Activated CD4-positive, CD25-positive, alpha-beta regulatory T cell treated with anti-CD3 and anti-CD28 coated beads, Interleukin-2, amount 50 U/mL, for 16 hours (primary cell): Measurements from ENCODE around the gene HLA-DOA.

Experiments used
- DNase-seq: peaks from one replicate; pipeline ENCODE4 v3.0.0-alpha.2; 2020; ENCODE audit warnings: low read depth, low spot score

HLA-DOA gene

GRCh38 chr6:33008944-33009861 is at the start of gene HLA-DOA:
TSS of gene HLA-DOA (minus strand) at chr6:33009591.
- DNase-seq: peak; percentile 16

GRCh38 chr6:33057222-33058150 is 48.1 kb upstream of the HLA-DOA start:
- no peak for DNase-seq

GRCh38 chr6:33053230-33053629 is 43.8 kb upstream of the HLA-DOA start:
- no peak for DNase-seq

DNA sequence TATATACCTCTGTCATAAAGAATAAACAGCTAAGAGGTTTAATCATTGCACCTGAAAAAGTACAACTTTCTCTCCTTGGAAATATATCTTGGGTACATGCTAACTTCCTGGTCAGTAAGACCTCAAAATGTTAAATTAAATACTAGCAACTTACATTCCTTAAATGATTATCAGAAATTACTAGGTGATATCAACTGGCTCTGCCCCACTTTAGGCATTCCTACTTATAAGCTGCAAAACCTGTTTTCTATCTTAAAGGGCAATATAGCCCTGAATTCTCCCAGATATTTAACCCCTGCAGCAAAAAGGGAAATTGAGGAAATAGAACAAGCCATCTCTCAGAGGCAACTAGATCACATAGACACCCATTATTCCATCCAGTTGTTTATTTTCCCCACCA is 43.2 kb upstream of the HLA-DOA start:
- no peak for DNase-seq

DNA sequence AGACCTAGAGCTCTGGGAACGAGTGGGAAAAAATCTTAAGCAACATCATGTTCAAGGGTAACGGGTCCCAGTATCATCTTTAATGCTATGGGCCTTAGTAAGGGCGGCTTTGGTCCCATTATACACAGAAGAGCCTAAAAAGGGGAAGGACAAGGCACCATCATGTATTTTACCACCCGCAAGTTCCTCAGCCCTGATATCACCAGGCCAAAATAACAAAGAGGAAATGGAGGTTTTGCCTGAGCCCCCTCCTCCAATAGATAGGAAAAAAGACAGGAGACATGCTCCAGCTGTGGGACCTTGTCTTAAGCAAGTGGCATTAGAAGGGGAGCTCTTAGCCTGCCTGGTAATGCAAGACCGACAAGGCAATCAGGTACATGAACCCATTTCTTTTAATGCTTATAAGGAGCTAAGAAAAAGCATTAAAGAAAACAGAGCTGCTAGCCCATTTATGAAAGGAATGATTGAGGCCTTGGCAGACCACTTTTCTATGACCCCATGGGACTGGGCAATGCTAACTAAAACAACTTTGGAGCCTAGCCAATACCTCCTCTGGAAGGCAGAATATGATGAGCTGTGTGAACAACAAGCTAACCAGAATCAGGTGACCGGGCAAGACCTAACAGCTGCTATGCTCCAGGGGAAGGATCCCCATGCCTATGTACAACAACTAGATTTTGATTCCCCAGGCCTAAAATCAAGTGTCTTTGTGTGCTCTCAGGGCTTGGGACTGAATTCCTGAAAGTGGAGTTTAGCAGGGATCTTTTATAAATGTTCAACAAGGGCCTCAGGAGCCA is 40.8 kb upstream of the HLA-DOA start:
- DNase-seq: no peak

DNA sequence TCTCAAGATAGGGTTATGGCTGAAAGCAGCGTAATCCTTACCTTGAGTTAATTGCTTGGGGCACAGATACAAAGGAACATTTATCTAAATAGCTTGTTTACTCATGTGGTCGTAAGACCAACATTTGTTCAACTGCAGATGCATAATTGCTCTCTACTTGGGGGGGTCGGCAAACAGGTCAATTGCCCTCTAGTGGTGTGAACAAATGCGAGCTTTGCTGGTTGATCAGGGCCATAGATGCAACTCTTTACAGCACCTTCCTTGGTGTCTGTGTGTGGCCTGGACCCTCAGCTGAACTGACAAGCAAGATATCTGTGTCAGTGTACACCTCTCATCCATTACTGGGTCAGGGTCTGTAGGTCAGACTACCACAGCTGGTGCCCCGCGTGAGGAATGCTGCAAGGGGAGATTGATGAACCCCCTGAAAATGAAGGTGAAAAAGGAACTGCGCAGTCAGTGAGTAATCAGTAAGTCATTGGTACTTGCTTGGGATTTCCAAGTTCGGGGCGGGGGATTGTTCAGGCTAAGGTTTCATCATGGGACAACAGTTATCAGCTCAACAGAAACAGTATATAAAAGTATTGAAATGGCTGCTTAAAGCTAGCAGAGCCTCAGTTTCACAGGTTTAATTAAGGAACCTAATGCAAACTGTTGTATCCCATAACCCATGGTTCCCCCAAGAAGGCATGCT is 40.1 kb upstream of the HLA-DOA start:
- DNase-seq: no peak

DNA sequence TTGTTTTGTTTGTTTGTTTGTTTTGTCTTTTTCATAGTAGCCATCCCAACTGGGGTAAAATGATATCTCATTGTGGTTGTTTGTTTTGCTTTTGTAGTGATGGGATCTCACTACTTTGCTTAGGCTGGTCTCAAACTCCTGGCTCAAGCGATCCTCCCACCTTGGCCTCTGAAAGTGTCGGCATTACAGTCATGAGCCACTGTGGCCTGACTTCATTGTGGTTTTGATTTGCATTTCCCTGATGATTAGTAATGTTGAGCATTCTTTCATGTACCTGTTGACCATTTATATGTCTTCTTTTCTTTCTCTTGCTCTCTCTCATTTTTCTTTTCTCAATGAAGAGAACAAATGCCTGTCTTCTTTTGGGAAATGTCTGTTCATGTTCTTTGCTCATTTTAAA is 30.8 kb upstream of the HLA-DOA start:
- DNase-seq: no peak

DNA sequence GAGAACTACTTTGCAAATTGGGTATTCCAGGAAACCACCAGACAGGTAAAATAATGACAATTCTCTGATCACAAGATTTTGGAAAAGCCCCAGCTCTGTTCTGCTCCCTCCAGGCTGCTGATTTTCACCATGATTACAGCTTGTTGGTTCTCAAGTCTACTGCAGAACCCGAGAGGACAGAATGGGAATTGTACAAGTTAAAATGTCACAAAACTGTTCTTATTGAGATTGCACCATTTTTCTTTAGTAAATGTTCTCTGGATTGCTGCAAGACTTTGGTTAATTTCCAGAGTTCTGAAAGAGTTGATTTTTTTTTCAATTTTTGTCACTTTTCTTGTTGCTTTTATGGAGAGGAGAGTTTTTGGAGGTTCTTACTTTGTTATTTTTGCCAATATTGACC is 27.1 kb upstream of the HLA-DOA start:
- DNase-seq: no peak

GRCh38 chr6:33034554-33034953 is 25.2 kb upstream of the HLA-DOA start:
- DNase-seq: no peak

DNA sequence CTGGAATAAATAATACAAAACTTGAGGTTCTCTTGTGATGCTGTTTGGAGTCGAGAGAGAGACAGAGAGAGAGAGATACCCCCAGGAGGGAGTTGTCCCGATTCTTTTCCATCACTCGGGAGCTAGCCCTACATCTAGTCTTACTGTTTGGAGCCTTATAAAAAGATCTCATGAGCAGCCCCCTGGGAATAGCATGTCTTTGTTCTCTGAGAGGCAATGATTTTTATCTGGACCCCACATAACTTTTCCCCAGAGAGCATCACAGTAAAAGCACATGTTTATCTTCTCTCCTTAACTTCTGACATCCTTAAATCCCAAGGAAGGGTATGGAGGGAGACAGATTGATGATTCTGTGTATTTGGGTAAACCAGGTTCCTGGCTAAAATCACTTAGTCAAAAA is 20.9 kb upstream of the HLA-DOA start:
- no peak for DNase-seq

DNA sequence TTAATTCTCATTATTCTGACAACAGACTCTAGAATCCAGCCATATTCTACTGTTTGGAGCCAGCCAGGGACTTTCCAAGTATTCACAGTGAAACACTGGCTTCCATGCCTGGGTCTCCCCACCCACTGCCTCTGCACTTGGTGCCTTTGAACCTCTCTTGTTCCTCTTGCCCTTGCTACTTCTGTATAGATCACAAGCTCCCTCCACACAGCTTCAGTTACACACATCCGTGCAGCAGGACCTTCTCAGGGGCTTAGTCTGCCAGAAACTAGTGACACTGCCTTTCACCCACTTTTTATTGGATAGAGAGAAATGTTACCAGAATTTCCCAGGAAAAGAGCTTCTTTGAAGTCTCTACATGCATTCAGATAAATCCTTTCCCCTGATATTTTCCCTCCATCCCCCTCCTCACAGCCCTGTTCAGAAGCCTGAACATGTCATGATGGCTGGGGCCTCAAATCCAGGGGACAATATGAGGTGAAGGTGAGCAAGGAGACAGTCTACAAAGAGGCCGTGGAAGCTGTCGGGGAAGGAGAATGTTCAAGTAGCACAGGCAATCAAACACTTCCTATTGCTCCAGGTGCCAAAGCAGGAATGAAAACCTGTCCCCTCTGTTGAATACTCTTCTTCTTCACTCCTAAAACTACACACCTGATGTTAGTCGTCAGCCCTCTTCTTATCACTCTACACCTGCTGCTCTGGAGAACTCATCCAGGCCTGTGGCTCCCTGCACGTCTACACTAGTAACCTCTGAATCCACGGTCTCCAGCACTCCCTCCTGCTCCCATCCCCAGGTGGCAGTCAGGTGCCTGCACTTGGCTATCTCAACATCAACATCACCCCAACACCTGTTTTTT is 20.2 kb upstream of the HLA-DOA start:
- DNase-seq: no peak

DNA sequence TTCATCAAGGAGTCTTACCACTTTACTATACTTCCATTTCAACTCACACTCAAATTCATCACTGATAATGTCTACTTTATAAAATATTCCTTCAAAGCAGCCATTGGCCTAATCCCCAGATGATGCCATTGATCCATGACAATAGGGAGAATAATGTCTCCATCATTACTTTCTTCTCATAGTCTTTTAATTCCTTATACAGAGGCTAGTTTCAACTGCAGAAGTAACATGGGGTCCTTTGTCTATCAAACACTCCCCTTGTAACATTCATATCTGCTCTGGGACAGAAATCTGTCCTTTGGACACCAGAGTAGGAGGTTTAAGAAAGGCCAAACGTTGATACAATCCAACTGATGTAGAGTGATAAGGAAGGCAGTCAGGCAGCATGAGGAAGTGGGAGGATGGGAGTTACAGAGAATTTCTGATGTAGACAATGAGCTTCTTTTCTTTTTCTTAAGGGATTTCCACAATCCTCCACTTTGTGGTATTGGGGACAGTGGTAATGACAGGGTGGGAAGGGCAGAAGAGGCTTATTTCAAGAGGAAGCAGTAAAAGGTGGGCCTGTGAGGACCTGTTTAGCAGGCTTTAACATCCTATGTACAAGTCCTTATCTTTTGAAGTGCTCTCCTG is 18.9 kb upstream of the HLA-DOA start:
- DNase-seq: no peak

- no peak for DNase-seq
Observed at GRCh38 chr6:33024521-33024920, 15.1 kb upstream of the HLA-DOA start.

DNA sequence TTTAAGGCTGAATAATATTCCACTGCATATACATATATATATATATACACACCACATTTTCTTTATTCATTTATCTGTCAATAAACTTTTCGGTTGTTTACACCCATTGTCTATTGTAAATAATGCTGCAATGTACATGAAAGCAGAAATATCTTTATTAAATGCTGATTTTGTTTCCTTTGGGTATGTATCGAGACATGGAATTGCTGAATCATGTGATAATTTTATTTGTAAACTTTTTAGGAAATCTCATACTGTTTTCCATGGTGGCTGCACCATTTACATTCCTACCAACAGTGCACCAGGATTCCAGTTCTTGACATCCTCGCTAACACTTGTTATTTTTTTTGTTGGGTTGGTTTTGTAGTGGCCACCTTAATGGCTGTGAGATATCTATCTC is 14.1 kb upstream of the HLA-DOA start:
- no peak for DNase-seq

- DNase-seq: no peak
Observed at GRCh38 chr6:33021917-33022316, 12.5 kb upstream of the HLA-DOA start.

GRCh38 chr6:33019372-33019771 is 10.0 kb upstream of the HLA-DOA start:
- no peak for DNase-seq

DNA sequence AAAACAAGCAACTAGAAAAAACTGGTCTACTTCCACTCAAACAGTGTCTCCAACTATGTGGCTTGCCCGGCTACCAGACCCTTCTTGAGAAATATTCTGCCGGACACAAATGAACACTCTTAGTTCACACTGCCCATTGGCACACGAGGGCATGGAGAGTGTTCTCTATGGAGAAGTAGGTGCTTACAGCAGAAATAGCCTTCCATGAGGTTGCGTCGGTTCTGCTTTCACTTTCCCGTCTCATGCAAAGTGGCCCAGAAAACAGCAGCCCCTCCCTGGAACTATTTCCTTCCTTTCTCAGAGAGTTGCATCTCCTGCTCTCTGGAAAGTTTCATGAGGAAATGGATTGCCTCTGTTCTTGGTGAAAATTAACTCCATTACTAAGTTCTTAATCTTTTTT is 9.5 kb upstream of the HLA-DOA start:
- no peak for DNase-seq

- no peak for DNase-seq
Observed at GRCh38 chr6:33018418-33018817, 9.0 kb upstream of the HLA-DOA start.

DNA sequence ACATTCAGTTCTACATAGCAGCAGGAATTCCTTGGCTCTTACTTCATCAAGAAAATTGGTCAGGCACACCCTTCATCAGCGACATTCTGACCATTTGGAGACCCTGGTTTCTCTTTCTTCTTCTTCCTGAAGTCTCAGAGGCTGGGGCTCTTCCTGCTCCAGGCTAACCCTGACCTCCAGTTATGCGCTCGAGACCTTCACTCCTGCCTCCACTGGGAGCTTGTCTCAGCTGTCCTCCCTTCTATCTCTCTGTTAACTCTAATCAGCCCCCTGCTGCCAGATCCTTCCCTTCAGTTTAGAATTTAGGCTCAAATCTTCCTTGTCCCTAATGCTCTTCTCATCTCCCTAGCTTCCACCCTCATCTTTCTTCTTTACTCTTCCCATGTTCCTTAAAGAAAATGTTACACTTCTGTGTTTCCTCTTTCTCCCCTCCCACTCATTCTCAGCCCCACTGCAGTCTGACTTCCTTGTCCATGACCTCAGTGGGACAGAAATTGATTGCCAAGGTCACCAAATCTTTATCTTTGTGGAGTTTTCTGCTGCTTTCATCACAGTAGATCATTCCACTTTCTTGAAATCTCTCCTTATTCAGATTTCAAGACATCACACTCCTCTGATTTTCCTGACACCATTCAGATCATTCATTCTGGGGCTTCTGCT is 8.4 kb upstream of the HLA-DOA start:
- no peak for DNase-seq
